SK-MEL-5 (cell line): ENCODE data around the gene BCL2L12. TPM values are rescaled to one million over a fixed set of nuclear protein-coding genes. Genes with fewer than 3 reads are reported as not detected.
"Not testable (repeated sequence)": the region's sequence is repeated elsewhere in the genome, so short reads cannot be mapped to it uniquely, and the experiment has no call there.

ENCODE experiments used
- DNase-seq: peaks from one replicate; pipeline ENCODE4 v3.0.0-alpha.2; 2016; ENCODE audit warnings: low read depth, low spot score
- in situ Hi-C: cut with HindIII; loops from 2 replicates; pipeline ENCODE4 v1.10.0; 2016; ENCODE audit warnings: low sequenced_read_pairs, high pct_unique_total_duplicates, low pct_unique_long_range_greater_than_20kb
- polyA plus RNA-seq, 2 experiments: library from polyadenylated mRNA; depleted of rRNA; stranded (reverse); fragments of >200 nt; gene quantifications; 2 replicates each; pipeline ENCODE4 v1.2.3, GENCODE V29; 2015
- total RNA-seq: library from RNA; depleted of rRNA; stranded (reverse); fragments of >200 nt; shearing (Covaris generic); gene quantifications from 2 replicates; pipeline ENCODE4 v1.2.3, GENCODE V29; 2014; rRNA removed

The BCL2L12 gene, protein sequence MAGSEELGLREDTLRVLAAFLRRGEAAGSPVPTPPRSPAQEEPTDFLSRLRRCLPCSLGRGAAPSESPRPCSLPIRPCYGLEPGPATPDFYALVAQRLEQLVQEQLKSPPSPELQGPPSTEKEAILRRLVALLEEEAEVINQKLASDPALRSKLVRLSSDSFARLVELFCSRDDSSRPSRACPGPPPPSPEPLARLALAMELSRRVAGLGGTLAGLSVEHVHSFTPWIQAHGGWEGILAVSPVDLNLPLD
- total RNA-seq = 3.1 and 5.3 TPM in 2 replicates
- 33.6 and 40.8 TPM in 2 replicates for polyA plus RNA-seq (2015; cell fraction: cytosol; rRNA removed)
- 33.1 and 39.8 TPM in 2 replicates for polyA plus RNA-seq (2015; cell fraction: nucleus; rRNA removed)

DNA sequence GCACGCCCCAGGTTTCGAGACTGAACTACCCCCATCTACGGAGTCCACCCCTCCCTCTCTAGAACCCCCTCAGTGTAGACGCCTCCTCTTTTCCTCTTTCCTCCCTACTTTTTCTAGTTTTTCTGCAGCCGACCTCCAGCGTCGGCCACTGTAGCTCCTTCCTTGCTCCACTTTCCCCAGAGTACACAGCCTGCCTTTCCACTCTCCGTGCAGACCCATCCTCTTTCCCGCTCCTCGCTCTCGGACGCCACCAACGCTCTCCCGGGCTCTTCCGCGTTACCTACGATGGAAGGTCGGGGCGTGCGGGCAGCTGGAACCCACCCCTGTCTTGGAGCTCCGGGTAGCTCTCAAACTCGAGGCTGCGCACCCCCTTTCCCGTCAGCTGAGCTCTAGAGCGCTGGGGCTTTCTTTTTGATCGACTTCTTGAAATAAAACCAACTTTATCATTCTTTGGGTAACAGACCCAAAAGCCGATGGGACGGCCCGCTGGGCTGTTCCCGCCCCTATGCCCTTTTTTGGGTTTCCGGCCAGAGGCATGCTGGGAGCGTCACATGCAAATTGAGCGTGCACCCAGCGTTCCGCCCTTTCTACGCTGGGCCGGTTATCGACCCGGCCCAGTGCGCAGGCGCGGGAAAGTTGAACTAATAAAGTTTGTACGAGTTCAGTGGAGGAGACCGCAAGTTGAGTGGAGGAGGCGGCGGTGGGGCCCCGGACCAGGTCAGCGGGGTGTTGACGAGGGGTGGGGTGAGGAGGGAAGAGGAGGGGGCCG, at the start of gene BCL2L12, which contains the start of gene IRF3:
Gene BCL2L12 (plus strand): TSS at position 583 of the 769 bp plus-strand sequence. CDS start 760 bp downstream, outside the sequence.
Gene IRF3 (minus strand): TSS at position 507 of the 769 bp plus-strand sequence. CDS start 1,019 bp downstream, outside the sequence.
- peak; percentile 93 for DNase-seq
- in situ Hi-C loops = no loop called here

DNA sequence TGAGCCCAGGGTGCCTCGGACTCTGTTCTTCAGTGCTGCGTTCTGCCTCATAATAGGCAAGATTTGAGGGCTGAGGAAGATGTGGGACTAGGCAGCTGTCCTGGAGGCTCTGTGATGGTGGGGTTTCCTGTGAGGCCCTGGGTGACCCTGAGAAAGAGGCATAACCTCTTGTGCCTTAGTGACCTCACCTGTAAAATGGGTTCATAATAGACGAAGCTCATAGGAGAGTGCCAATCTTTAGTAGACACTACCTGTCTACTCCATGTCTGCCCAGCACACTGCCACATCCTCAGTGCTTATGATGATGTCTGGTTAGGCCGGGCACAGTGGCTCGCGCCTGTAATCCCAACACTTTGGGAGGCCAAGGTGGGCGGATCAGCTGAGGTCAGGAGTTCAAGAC, 49.2 kb upstream of the BCL2L12 start:
- DNase-seq = no peak
- in situ Hi-C loops = no loop called here

DNA sequence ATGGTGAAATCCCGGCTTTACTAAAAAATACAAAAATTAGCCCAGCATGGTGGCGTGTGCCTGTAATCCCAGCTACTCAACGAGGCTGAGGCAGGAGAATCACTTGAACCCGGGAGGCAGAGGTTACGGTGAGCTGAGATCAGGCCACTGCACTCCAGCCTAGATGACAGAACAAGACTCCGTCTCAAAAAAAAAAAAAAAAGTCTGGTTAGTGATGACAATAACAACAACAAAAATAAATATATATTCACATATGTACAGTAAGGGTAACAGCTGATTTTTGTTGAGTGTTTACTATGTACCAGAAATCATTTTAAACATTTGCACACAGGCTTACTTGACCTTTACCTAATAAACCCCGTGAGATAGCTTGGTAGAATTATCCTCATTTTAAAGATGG, 48.8 kb upstream of the BCL2L12 start:
- DNase-seq = no peak
- in situ Hi-C loops = no loop called here

DNA sequence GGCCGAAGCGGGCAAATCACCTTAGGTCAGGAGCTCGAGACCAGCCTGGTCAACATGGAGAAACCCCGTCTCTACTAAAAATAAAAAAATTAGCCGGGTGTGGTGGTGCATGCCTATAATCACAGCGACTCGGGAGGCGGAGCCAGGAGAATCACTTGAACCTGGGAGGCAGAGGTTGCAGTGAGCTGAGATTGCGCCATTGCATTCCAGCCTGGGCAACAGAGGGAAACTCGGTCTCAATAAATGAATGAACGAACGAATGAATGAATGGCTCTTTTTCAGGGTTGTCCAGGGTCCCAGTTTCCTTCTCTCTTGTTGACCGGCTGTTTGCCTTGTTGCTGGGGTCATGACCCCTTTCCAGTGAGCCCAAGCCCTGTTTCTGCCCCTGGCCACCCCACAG, 47.9 kb upstream of the BCL2L12 start:
- DNase-seq, in situ Hi-C loops: not testable (repeated sequence)

DNA sequence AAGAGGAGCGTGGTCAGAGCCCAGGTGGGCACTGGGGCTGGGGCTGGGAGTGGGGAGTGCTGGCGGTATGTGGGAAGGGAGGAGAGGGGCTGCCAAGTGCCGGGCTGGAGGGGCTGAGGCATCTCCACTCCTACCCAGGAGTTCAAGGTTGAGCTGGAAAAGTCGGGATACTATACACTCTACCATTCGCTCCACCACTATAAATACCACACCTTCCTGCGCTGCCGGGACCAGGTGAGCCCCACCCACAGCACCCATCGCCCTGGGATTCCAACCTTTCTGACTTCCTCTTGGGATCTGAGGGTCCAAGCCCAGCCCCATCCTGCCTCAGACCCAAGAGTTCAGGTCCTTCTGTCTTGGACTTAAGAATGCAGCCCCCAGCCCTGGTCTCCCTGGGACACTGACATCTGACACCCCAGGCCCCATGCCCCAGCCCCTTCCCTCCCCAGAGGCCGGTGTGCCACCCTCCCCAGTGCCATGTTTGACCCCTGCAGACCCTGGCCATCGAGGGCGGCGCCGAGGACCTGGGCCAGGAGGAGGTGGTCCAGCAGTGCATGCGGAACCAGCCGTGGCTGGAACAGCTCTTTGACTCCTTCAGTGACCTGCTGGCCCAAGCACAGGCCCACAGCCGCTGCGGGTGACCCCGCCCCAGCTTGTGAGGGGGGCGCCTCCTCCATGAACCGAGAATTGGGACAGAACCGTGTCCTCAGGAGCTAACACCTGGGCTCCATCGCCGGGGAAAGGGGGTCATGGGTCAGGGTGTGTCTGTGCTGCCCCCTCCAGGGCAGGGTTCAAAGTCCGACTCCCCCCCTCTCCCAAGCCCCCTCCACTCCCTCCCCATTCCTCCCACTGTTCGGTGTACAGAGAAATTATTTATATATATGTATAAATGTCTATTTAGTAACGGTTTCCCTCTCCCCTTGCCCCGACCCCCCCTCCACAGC, 40.5 kb upstream of the BCL2L12 start:
- in situ Hi-C loops = no loop called here
- DNase-seq = no peak

DNA sequence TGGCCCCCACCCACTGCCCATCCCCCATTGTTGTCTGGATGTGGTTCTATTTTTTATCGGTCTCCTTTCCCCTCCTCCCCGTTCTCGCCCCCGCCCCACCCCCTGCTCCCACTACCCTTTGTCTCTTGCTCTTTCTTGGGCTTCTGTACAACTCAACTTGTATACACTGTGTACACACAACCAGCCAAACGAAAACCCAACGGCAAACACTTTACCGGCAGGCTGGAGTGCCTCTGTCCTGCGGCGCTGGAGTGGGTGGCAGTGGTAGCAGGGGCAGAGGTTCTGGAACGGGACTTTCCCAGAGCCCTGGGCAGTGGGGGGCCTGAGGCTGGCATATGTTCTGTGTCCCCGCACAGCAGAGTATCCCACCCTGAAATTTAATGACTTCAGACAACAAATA, 39.5 kb upstream of the BCL2L12 start:
- DNase-seq = no peak
- in situ Hi-C loops = no loop called here

DNA sequence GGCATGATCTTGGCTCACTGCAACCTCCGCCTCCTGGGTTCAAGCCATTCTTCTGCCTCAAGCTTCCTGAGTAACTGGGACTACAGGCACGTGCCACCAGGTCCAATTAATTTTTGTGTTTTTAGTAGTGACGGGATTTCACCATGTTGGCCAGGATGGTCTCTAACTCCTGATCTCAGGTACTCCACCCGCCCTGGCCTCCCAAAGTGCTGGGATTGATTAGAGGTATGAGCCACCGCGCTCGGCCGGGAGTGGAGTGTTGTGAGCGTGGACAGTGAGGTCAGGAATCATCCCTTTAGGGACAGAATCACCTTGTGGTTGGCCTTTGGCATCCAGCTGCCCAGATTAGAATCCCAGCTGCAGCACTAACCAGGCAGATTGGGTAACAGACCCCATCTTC, 36.1 kb upstream of the BCL2L12 start:
- in situ Hi-C loops = no loop called here
- DNase-seq = no peak

DNA sequence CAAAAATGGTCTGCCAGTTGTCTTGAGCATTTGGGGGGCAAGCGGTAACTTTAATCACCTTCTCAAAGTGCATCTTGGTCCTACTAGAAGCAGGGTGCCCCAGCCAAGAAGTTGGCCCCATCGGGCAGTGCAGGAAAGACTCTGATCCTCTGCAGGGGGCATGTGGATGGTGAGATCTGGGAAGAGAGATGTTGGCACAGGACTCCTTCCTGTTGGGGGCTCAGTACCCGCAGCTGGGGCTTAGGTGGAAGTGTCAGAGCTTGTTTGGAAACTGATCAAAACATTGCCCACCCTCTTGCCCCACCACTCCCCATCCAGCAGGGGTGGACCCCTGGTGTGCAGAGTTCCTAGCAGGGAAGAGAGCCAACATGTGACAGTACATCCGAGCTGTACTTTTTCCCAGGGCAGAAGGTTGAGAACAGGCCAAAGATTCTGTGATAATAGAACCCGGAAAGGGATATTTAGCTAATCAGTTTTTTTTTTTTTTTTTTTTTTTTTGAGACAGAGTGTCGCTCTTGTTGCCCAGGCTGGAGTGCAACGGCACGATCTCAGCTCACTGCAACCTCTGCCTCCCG, 34.6 kb upstream of the BCL2L12 start:
- in situ Hi-C loops = no loop called here
- DNase-seq = no peak

DNA sequence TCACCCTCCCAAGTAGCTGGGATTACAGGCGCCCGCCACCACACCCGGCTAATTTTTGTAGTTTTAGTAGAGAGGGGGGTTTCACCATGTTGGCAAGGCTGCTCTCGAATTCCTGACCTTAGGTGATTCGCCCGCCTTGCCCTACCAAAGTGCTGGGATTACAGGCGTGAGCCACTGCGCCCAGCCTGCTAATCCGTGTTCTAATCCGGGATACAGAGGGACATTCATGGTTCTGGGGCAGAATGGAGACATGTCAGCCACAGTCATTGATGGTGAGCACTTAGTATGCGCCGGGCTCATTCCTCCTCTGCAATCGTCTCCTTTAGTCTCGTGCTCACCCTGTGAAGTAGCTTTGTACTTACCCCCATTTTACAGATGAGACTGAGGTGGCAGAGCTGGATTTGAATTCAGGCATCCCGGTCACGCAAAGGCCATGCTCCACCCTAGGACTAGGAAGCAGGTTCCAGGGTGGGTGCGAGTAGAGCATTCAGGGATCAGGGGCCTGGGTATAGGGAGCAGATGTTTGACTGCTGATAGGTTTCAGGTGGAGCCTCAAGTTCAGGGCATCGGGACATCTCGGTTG, 34.0 kb upstream of the BCL2L12 start:
- in situ Hi-C loops = no loop called here
- DNase-seq = no peak

DNA sequence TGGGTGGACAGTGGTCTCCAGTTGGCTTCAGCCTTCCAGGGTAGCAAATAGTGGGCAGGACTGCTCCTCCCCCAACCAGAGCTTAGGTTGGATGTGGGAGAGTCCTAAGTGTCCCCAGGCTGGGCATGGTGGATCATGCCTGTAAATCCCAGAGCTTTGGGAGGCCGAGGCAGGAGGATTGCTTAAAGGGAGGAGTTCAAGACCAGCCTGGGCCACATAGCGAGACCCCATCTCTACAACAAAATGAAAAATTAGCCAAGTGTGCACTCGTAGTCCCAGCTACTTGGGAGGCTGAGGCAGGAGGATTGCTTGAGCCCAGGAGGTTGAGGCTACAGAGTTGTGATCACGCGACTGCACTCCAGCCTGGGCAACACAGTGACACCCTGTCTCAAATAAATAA, 33.2 kb upstream of the BCL2L12 start:
- in situ Hi-C loops = no loop called here
- no peak for DNase-seq

DNA sequence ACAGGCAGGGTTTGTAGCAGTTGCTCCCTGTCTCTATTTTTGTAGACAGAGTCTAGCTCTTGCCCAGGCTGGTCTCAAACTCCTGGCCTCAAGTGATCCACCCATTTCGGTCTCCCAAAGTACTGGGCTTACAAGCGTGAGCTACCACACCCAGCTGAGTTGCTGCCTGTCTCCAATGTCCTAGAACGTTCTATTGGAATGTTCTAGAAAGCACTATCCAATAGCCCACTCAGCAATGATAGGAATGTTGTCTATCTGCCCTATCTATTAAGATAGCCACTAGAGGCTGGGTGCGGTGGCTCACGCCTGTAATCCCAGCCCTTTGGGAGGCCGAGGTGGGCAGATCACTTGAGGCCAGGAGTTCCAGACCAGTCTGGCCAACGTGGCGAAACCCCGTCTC, 32.5 kb upstream of the BCL2L12 start:
- DNase-seq, in situ Hi-C loops: not testable (repeated sequence)

DNA sequence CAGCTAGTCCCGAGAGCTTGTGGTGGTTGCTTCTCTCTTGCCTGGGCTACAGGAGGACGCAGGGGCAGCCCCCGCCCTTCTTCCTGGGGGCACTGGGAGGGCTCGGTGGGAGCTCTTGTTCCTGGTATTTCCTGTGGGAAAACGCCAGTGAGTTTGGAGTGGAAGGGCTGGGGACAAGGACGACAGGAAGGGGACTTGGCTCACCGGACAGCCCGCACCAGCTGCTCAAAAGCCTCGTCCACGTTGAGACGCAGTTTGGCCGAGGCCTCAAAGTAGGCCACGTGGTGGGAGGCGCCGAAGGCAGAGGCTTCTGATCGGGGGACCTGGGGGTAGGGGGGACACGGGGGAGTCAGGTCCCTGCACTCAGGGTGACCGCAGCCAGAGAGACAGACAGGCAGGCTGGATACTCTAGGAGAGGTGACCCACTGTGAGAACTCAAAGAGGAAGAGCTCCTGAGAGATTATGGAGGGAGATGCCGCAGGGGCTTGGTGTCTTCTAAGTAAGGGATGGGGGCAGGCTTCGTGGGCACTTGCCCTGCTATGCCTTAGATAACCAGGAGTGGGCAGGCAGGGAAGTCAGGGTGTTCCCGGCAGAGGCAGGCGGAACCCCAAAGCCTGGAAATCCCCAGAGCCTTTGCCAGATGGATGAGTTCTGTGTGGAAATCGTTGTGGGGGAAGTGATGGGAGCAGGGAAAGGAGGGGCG, 30.1 kb upstream of the BCL2L12 start:
- no peak for DNase-seq
- in situ Hi-C loops = no loop called here

DNA sequence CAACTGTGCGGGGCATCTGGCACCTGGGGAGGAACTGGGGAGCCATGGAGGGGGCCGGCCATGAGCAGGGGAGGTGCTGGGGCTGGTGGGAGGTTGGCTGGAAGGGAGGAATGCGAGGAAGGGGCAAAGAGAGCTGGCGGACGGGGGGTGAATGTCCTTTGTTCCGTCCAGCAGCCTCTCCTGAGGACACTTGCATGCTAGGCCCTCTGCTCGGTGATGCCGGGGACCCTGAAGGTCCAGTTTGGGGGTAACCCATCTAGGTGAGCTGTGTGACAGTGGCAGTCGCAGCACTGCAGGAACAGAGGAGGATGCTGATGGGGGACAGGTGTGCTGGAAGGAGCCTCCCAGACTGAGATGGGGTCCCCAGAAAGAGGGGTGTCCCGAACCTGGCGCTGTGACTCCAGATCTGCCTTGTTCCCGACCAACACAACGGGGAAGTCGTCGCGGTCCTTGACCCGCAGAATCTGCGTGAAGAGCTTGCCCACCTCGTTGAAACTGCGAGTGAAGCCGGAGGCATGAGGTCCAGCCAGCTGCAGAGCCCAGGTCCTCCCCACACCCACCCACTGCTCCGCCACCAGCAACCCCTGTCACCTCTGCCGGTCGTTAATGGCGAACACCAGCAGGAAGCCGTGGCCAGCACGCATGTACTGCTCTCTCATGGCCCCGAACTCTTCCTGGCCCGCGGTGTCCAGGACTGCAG, 29.4 kb upstream of the BCL2L12 start:
- in situ Hi-C loops = no loop called here
- no peak for DNase-seq

DNA sequence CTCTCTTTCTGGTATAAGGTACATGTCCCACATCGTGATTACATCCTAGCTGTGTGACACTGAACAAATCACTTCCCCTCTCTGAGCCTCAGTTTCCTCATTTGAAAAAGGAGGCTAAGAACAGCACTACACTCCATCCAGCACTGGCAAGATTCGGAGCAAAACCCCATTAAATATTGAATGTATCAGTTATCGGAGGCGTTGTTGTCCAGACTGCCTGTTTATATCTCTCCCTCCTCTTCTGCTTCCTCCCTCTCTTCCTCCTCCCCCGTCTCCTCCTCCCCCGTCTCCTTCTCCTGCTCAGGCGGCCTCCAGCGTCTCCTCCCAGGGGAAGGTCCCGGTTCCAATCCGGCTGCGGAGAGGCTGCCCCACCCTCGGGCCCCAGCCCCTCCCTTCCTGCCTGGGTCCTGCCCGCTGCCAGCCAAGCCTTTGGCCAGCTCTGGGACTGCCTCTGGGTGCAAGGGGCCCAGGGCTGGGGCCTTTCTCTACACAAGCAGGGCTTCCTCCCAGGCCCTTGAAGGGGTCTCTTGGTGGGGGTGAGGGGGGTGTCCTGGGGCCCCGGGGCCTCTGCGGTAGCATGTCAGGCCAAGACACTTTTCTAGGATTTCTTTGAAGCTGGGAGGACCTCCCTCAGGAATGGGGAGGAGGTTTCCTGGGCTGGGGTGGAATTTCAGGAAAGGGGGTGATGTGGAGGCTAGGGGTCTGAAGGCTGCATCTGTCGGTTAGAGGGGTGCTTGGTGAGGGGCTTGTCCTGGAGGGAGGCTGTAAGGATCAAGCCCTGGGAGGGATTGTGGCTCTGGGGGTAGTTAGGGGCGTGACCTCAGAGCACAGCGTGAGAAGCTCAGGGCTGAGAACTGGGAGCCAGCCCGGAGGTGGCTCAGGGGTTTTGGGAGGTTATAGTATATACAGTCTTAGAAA, 27.7 kb upstream of the BCL2L12 start:
- in situ Hi-C loops = no loop called here
- DNase-seq = peak; percentile 69

DNA sequence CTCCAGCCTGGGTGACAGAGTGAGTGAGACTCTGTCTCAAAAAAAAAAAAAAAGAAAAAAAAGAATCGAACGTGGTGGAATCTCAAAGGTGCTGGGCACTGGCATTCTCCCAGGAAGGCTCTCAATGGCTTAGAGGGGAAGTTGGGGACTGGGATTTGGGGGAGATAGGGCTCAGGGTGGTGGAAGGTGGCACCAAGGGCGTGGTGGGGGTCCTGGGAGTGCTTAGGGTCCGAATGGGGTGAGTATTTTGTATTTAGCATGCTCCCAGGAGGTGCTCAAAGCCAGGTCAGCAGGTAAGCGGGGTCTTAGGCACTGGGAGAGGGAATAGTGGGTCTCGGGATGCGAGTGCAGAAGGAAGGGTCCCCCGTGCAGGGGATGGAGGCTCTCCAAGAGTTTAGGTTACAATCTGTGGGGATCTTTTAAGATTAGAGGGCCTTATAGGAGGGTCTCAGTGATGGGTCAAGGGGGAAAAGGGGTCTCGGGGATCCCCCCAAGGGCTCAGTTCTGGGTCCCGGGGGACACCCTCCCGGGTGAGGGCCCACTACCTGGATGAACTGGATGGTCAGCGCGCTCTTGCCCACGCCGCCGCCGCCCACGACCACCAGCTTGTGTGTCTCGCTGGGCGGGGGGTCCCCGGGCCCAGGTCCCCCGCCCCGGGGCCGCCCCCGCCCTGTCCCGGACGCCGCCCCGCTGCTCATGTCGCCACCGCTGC, 26.2 kb upstream of the BCL2L12 start:
- no peak for DNase-seq
- in situ Hi-C loops = no loop called here
